Right ventricle myocardium superior (tissue), 1 donor: ENCODE data around the gene IL21R. TPM values are rescaled to one million over a fixed set of nuclear protein-coding genes. Genes with fewer than 3 reads are reported as not detected.
"Not testable (repeated sequence)": the region's sequence is repeated elsewhere in the genome, so short reads cannot be mapped to it uniquely, and the experiment has no call there.

Source experiments
- ATAC-seq: fragments of 200-7000 bp; cut with Tn5 transposase; one replicate; pipeline ENCODE4 v1.9.1; 2020; ENCODE audit warnings: mild to moderate bottlenecking; ENCODE audit not compliant: poor library complexity
- DNase-seq: peaks from one replicate; pipeline ENCODE4 v3.0.0-alpha.2; 2020
- intact Hi-C: fragments of 100-400 bp; cut with DNase I; formaldehyde crosslinking; loops from one replicate; pipeline ENCODE4 v1.11.2; 2022
- total RNA-seq: library from RNA; stranded (reverse); fragmentation: NEBNext Ultra II Directional; extraction: Animal tissue kit (Norgen Biotek cat#: 25700); gene quantifications from one replicate; pipeline ENCODE4 v1.2.1, GENCODE V29; 2021
- donor health status: DM: no; HTN: yes; CAD: no; lungs with severe emphysema.

Gene IL21R
- total RNA-seq, 1 donor from 2014 or later = 0.13 TPM

DNA sequence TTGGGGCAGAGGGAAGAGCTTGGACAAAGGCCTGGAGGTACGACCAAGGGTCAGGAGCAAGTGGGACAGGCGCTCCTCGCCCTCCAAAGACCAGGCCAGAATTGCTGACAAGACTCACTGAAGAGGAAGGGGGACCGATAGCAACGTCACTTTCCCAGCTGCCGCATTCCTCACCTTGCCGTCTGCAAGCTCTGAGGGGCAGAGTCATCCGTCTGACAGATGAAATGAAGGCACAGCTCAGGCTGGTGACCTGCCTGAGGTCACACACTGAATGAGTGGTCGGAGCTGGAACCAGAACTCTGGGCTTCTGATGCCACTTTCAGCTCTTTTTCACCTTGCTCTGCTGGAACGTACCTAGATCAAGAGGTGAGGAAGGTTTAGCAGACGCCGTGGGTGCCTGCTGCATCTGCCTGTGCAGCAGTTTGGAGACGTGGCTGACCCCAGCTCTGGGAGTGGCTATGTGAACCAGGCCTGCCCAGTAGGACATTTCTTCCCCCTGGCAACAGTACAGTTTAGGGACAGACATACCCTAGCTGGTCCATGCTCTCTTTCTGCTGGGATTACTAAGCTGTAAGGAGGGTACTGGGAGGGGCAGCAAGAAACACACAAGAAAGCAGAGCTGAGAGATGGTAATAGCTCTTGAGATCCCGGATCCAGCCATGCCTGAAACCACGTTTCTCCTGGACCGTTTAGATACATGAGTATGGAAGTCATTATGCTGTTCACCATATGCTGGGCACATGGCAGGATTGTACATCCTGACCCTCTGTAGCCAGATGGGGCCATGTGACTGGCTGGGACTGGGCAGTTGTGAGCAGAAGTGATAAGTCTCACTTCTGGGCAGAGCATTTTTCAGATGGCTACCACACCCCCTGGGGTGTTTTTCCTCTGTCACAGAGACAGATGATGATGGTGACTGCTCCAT is 50.9 kb downstream of the IL21R start:
- DNase-seq (peak; percentile 37), ATAC-seq (no peak)
- intact Hi-C loops = loop anchor here (10.0 kb wide), 1 partner anchor 1618 kb away; no protein-coding TSS in a partner anchor

DNA sequence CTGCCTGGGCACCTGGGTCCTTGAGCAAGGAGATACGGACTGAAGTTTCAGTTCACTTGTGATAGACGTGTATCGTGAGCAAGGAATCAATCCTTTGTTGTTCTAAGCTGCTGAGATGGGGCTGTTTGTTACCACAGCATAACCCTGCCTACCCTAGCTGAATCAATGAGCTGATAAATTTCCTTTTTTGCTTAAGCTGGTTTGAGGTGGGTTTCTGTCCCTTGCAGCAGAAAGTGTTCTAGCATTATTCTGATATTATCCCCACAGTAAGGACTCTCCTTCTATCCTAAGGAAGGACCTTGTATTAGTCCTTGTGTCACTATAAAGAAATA is 51.5 kb downstream of the IL21R start:
- intact Hi-C loops = loop anchor here (10.0 kb wide), 1 partner anchor 1619 kb away; no protein-coding TSS in a partner anchor
- DNase-seq (no peak), ATAC-seq (no peak)

DNA sequence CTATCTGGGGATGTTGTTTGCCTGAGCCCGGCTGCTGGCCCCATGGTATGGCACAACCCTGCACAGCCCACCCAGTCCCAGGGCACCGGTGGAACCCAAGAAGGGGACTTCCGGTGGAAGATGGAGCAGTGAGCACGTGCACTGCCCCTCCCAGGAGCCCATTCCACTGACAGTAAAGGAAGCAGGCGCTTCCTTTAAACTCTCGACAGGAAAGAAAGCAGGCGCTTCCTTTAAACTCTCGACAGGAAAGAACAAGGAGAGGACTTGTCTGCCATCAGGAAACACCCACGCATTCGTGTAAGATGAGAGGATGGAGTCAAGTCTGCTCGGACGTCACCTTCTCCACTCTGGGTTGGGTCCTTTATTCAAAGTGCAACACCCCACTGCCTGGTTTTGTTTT is 53.7 kb downstream of the IL21R start:
- ATAC-seq = no peak
- peak; percentile 37 for DNase-seq
- intact Hi-C loops = loop anchor here (2.0 to 10.0 kb wide), 2 partner anchors 277 to 1621 kb away; no protein-coding TSS in a partner anchor

DNA sequence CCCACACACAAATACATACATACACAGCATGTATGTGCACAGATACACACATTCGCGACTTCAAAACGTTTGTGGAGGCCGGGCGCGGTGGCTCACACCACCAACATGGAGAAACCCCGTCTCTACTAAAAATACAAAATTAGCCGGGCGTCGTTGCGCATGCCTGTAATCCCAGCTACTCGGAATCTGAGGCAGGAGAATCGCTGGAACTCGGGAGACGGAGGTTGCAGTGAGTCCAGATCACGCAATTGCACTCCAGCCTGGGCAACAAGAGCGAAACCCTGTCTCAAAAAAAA is 55.6 kb downstream of the IL21R start:
- peak; percentile 33 for DNase-seq
- ATAC-seq = not testable (repeated sequence)
- intact Hi-C loops = loop anchor here (2.0 to 10.0 kb wide), 2 partner anchors 279 to 1623 kb away; no protein-coding TSS in a partner anchor

DNA sequence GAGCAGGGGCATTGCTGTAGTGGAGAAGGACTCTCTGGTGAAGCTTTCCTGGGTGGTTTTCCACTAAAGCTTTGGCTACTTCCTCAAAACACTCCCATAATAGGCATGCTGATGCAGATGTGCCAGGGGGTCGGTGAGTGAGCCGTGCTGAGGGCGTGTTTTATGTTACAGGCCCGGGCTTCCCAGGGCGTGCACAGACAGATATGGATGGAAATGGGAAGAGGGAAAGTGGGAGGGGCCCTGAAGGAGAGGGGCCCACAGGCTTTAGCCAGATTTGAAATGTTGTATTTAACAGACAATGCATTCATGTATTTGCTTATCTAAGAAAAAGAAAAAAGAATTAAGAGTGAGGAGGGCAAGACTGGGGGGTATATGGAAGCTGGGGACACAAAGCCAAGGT is 56.3 kb downstream of the IL21R start:
- intact Hi-C loops = loop anchor here (10.0 kb wide), 1 partner anchor 1623 kb away; no protein-coding TSS in a partner anchor
- DNase-seq = no peak
- ATAC-seq = no peak

DNA sequence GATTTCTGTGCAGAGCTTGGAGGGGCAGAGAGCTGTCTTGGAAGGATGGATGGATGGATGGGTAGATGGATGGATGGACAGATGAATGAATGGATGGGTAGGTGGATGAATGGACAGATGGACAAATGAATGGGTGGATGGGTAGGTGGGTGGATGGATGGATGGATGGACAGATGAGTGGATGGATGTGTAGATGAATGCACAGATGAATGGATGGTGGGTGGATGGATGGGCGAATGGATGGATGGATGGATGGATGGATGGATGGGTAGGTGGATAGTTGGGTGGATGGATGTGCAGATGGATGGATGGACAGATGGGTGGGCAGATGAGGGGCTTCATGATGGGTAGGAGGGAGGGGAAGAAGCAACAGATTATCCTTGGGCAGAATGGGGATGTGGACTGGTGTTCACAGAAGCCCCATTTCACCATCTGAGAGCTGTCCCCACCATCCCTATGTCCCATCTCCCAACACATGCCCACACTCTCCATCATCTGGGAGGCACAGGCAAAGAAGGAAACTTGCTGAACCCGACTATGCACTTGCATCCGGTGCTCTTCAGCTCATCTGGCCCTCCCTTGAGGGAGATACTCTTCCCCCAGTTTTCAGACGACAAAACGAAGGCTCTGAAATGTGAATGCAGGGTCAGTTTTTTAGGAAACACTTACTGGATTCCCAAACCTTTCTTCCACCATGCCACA is 57.2 kb downstream of the IL21R start:
- no peak for ATAC-seq
- intact Hi-C loops = loop anchor here (10.0 kb wide), 1 partner anchor 1624 kb away; no protein-coding TSS in a partner anchor
- no peak for DNase-seq

DNA sequence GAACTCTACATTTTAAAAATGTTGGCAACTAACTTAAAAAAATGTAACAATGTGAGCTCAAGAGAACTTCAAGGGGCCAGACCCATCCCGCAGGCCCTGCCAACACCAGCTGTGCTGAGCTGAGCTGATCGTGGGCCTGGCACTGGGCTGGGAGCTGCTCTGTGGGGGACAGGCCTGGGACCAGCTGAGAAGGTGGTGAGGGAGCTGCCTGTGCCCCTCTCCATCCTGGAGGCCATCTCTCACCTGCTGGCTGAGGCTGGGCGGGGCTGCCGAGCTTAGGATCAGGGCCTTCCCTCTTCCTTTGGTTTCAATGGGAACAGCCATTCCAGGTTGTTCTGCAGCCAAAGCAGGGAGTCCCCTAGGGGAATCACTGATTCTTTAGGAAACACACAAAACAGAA is 58.2 kb downstream of the IL21R start:
- intact Hi-C loops = no loop called here
- DNase-seq = no peak
- no peak for ATAC-seq

DNA sequence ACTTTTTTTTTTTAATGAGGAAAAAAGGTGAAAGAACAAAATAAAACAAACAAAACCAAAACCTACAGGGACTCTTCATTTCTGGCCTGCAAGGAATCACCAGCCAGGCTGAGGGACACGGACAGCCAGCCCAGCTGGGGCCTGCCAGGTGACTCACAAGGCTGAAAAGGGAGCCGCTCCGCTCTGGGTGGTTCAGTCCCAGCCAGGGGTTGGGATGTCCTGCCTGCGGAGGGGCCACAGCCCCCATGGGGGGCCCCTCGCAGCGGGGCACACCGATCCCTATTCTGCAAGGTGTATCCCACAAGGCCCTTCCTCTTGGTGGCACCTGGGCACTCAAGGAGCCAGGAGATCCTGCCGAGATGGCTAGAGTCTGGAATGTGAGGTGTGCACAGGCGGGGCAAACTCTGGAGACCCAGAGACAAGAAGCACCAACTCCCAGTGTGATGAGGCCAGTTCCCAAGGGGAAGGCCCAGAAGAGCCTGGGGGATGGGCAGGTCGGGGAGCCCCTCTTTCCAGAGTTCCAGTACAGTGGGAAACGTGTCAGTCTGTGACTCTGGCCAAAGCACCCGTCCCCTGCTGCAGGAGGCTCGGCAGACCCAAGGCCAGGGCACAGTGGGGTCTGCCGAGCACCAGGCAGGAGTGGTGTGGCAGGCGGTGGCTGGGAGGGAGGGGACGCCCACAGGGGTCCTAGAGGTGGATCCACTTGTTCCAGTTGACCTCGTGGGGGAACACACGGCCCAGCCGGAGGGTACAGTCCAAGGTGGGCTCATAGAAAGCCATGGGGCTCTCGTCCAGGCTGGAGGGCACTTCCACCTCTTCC is 58.9 kb downstream of the IL21R start:
- intact Hi-C loops = no loop called here
- DNase-seq = no peak
- ATAC-seq = peak; percentile 16

DNA sequence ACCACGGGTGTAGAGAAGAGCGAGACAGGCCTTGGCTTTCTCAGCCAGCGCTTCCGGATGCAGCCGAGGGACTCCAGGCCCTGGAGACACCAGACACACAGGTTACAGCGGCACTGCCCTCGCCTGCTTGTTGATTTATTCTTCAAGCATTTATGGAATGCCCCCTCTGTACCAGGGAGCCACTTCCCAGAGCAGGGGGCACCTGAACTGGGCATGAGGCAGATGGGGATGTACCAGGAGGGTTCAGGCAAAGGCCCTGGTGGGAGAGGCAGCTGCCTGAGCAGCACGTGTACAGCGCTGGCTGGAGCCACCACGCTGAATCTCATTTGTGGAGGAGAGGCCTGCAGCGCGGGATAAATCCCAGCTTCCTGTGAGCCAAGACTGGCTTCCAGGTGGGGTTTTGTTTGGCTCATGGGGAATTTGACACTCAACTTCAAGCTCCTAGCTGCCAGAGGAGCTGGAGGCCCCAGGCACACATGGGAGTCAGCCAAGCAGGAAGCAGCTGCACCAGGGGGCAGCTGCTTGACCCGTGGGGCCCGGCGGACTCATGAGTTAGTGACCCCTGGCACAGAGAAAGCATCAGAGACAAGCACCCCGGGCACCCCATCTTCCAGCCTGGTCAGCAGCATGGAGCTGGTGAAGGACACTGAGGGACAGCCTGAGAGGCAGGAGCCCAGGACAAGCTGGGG is 59.7 kb downstream of the IL21R start:
- DNase-seq (no peak), ATAC-seq (no peak)
- intact Hi-C loops = no loop called here

DNA sequence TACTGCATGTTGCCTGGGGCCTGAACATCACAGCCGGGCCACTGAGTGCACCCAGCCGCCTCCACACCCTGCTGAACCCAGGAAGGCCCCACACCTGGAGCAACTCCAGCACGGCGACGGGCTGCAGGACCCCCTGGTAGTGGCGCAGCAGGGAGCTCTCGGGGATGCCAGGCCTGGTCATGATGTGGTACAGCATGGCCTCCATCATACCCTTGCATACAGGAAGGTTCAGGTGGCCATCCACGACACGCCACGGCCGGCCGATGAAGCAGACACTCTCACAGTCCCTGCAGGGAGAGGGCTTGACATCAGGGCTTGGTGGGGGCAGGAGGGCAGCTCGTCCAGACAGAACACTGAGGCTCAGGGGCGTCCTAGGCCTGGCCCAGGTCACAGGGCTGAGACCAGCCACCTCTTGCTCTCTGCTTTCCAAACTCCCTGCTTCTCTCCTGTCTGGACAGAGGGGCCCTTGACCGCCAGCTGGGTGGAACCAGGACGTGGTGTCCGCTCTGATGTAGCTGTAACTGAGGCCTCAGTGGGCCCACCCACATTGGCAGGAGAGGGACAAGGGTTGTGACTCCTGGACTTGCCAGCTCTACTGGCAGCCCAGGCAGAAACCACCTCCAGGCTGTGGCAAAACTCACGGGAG is 60.3 kb downstream of the IL21R start:
- ATAC-seq (peak; percentile 9), DNase-seq (no peak)
- intact Hi-C loops = no loop called here

DNA sequence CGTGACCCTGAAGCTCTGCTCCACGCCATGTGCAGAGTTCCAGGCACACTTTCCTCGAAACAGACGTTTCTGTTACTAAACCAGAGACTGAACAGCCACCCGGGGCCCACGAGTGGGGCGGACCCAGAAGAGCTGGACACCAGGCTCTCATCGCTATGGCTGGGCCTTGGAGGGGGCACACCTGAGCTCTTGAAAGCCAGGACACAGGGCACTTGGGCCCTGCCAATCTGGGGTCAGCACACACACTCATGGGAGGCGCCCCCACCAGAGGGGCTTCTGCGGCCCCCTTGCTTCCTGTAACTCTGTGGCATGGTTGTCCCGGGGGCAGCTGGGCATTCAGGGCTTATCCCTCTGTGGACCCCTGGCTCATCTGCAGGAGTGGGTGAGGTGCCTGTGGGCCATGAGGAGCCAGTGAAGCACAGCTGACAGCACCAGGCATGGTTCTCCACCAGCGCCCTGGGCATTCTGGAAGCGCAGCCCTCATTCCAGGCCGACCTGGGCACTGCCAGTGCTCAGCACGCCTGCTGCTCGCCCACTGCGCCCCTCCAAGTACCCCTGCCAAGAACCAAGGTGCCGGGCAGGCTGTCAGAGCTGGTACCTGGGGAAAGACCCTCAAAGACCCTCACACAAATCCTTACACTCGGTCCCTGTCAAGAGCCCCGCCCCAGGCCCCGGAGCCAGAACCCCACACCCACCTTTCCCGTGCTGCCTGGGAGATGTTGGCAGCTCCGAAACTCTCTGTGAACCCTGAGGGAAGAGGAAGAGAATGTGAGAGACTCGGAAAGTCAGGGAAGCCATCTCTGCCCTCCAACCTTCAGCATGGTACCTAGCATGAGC is 61.1 kb downstream of the IL21R start:
- DNase-seq (no peak), ATAC-seq (no peak)
- intact Hi-C loops = no loop called here

DNA sequence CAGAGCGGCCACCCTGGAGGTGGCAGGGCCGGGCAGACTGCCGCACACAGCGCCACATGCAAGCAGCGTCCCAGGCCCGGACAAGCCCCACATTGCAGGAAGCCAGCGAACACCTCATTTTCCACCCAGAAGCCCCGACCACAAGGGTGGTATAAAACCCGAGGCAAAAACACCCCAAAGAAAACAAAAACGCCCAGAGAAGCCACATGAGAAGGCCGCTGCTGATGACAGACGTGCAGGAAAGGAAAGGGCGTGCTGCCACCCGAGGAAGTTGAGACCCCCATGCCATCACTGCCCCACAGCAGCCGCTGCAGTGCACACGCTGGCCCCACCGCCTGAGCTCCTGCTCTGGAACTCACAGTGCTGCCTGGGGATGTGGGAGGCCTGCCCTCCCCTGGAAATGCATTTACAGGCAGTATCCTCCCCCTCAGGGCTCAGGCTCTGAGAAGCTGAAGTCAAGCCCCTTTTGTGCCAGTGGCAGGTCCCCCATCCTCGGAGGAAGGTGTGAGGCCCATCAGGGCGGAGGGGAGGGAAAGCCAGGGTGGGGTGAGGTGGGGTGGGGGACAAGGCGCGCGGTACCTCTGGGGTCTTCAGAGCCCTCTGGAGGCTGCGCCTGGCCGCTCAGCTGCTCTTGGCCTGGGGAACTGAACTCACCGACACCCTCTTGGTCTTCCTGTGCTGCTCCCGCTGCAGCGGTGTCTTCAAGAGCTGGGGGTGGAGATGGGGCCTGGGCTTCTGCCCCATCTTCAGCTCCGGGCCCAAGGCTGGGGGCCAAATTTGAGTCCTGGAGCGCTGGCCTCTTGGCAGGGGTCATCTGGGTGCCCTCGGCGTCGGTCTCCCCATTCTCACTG is 62.0 kb downstream of the IL21R start:
- no peak for DNase-seq
- no peak for ATAC-seq
- intact Hi-C loops = no loop called here

DNA sequence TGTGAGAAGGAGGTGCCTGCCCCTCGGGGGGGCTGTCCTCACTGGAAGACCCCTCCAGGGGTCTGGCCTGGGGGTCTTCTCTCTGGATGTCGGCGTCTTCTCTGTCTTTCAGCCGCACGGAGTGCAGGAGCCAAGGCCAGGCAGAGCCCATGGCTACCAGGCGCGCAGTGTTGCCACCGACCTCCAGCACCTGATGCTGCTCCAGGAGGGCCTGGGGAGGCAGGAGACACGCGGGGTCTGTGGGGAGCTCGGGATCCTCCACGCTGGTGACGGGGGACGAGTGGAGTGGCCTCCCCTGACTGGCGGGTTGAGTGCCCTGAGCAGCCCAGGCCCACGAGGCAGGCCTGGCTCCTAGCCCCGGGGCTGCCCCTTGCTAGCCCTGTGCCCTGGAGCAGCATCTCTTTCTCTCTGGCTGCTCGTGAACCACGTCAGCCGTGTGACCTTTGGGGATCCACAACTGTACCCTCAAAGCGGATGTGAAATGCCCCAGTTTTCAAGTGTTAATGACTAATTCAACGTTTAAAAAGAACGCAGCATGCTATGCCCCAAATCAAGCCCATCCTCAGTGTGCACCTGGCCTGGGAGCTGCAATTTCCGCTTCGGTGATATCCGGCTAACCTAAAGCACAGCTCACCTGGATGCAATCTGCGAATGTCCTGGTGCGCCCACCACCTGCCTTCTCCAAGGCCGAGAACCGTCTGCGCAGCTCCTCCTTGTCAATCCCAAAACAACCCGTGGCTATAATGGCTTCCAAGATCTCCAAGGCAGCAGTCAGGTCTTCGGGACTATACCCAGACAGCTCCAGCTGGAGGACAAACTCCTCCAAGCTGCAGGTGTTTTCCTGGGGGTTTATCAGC is 62.9 kb downstream of the IL21R start:
- ATAC-seq = no peak
- intact Hi-C loops = no loop called here
- DNase-seq = no peak

DNA sequence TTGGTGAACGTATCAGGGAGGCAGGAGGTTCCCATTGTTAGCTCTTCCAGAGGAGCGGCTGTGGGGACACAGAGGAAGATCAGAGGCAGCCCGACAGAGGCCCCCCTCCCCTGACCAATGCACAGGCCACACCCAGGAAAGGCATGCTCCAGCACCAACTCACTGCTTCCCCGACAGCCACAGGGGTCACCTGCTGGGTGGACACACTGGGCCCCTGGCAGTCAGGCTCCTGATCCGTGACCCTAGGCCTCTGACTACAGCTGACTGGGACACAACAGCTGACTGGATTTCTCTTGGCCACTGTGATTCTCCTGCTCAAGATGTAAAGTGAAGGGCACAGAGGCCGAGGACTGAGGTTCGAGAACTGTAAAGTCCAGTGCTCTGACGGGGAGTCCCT is 63.5 kb downstream of the IL21R start:
- intact Hi-C loops = no loop called here
- DNase-seq = no peak
- no peak for ATAC-seq

DNA sequence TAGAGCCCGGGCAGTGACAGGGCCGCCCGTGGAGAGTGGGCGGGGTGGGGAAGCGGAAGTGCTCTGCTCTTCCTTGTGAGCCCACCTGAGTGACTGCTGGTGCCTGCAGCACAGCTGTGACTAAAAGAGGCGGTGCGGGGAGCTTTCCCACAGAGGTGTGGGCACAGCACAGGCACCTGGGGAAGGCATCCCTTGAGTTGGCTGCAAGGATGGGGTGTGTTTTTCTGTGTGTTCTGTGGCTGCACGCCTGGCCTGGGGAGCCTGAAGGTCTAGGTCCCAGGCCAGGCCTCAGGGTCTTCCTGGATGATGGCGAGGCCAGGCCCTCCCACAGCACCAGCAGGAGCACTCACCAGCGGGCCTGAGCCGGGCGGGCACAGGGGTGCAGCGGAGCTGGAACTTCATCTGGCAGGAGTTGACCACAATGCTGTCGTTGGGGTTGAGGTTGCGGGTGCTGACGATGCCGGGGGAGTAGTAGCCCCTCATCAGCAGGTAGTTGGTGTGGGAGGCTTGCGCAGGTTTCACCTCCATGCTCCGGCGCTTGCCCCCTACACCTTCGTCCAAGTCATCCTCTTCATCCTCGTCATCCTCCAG is 67.1 kb downstream of the IL21R start:
- intact Hi-C loops = no loop called here
- no peak for ATAC-seq
- DNase-seq = no peak
